ENCODE results near the gene MEF2D. TPM values are rescaled to one million over a fixed set of nuclear protein-coding genes. Genes with fewer than 3 reads are reported as not detected.

Gene MEF2D
- polyA plus RNA-seq, 1 donor (not counting 4 experiments of a cell fraction or from before 2014, with no cell fraction given), result 9.3 TPM

DNA sequence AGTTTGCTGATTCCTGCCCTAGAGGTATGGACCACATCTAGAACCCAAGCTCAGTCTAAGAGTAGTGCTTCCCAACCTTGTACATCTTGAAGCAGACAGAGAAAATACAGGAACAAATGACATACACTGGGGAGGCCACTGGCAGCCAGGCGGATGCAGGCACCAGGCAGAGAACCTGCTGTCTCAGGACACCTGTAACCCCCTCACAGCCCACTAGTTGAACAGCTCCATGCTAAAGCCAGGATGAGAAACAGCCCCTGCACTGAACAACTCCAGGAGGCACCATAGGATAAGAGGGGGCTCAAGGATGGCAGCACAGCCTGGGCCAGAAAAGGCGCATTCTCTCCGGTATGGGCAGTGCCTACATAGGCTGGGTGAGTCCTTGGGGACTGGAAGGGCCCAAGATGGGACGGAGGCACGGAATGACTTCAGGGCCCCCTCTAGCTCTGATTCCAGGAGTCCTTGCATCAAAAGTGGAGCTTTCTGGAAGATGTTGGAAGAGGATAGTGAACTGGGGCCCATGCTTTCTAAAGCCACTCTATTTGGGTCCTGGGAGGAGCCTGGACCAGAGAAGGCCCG, 16.0 kb downstream of the MEF2D start:
- no peak for FAIRE-seq
- dilution Hi-C loops (cut with MboI; ENCODE audit: extremely low pct_ligation_motif_present, low sequenced_read_pairs), result no loop called here
- Histone ChIP-seq H3K9ac (ENCODE audit: control insufficient read depth, extremely low read depth, insufficient read depth, low read length) (no peak overlapping the region), H3K4me2 (ENCODE audit: control insufficient read depth, extremely low read depth, insufficient read depth, low read depth, low read length) (no peak overlapping the region), H4K20me1 (ENCODE audit: control insufficient read depth, extremely low read depth, insufficient read depth, low read length) (peaks cover 18% of the 10 kb centered on the region), H3K4me1 (ENCODE audit: control insufficient read depth, extremely low read depth, insufficient read depth, low read length) (peaks cover 8% of the 10 kb centered on the region), H3K36me3 (ENCODE audit: control insufficient read depth in 2 of 2, extremely low read depth in 1 of 2, insufficient read depth in 2 of 2, low read length in 2 of 2) (peaks cover 42 to 46% of the 10 kb centered on the region in 2 experiments), H2AFZ (ENCODE audit: control insufficient read depth, low read length) (no peak overlapping the region), H3K4me3 (ENCODE audit: control insufficient read depth in 2 of 3, extremely low read depth in 1 of 3, insufficient read depth in 2 of 3, low read depth in 1 of 3, low read length in 3 of 3) (no peak overlapping the region), H3K9me3 (ENCODE audit: control insufficient read depth, low read depth, low read length) (no peaks in the 10 kb centered on the region), H3K27me3 (ENCODE audit: control insufficient read depth, extremely low read depth, insufficient read depth, low read length) (no peaks in the 10 kb centered on the region), H3K79me2 (ENCODE audit: control insufficient read depth, insufficient read depth, low read length) (peaks cover 53% of the 10 kb centered on the region), H3K27ac (ENCODE audit: control insufficient read depth, insufficient read depth, low read length) (no peak overlapping the region), H3K9me1 (ENCODE audit: control insufficient read depth, extremely low read depth, insufficient read depth, low read length) (peaks cover 2% of the 10 kb centered on the region)
- TF ChIP-seq EZH2 (IDR thresholded peaks at IDR 0.05; ENCODE audit: low read length), result no peak
- TF ChIP-seq, protein P1, sequence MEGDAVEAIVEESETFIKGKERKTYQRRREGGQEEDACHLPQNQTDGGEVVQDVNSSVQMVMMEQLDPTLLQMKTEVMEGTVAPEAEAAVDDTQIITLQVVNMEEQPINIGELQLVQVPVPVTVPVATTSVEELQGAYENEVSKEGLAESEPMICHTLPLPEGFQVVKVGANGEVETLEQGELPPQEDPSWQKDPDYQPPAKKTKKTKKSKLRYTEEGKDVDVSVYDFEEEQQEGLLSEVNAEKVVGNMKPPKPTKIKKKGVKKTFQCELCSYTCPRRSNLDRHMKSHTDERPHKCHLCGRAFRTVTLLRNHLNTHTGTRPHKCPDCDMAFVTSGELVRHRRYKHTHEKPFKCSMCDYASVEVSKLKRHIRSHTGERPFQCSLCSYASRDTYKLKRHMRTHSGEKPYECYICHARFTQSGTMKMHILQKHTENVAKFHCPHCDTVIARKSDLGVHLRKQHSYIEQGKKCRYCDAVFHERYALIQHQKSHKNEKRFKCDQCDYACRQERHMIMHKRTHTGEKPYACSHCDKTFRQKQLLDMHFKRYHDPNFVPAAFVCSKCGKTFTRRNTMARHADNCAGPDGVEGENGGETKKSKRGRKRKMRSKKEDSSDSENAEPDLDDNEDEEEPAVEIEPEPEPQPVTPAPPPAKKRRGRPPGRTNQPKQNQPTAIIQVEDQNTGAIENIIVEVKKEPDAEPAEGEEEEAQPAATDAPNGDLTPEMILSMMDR (optimal IDR thresholded peaks at IDR 0.05 in 1 of 3, IDR thresholded peaks at IDR 0.05 in 1 of 3, conservative IDR thresholded peaks at IDR 0.05 in 1 of 3; ENCODE audit: extremely low read depth in 1 of 3, insufficient read depth in 2 of 3, low read length in 3 of 3), result no peak
- no peak for DNase-seq (ENCODE audit: low read depth, low spot score)

DNA sequence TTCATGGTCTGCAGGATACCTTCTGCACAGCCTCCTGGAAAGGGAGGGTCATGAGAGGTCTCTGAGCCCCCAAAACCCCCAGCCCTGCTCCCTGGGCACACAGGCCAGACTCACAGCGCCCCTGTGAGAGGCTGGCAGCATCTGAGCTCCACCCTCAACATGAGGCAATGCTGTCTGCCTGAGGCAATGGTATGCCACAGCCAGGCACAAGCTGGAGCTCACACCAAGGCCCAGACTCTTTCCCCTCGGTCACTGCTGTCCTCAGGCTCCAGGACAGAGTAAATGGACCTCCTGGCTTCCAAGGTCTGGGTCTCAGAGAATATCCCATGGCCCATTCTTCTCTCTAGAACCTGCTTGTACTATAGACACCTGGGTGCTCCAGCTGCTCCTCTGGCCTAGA, 17.2 kb downstream of the MEF2D start:
- TF ChIP-seq EZH2 (IDR thresholded peaks at IDR 0.05; ENCODE audit: low read length), result no peak
- TF ChIP-seq, protein P1 (optimal IDR thresholded peaks at IDR 0.05 in 1 of 3, IDR thresholded peaks at IDR 0.05 in 1 of 3, conservative IDR thresholded peaks at IDR 0.05 in 1 of 3; ENCODE audit: extremely low read depth in 1 of 3, insufficient read depth in 2 of 3, low read length in 3 of 3), result no peak
- Histone ChIP-seq H3K9me1 (ENCODE audit: control insufficient read depth, extremely low read depth, insufficient read depth, low read length) (peaks cover 2% of the 10 kb centered on the region), H2AFZ (ENCODE audit: control insufficient read depth, low read length) (no peak overlapping the region), H4K20me1 (ENCODE audit: control insufficient read depth, extremely low read depth, insufficient read depth, low read length) (peaks cover 16% of the 10 kb centered on the region), H3K79me2 (ENCODE audit: control insufficient read depth, insufficient read depth, low read length) (peaks cover 41% of the 10 kb centered on the region), H3K9me3 (ENCODE audit: control insufficient read depth, low read depth, low read length) (no peaks in the 10 kb centered on the region), H3K27me3 (ENCODE audit: control insufficient read depth, extremely low read depth, insufficient read depth, low read length) (no peaks in the 10 kb centered on the region), H3K4me2 (ENCODE audit: control insufficient read depth, extremely low read depth, insufficient read depth, low read depth, low read length) (no peak overlapping the region), H3K9ac (ENCODE audit: control insufficient read depth, extremely low read depth, insufficient read depth, low read length) (no peak overlapping the region), H3K27ac (ENCODE audit: control insufficient read depth, insufficient read depth, low read length) (no peak overlapping the region), H3K36me3 (ENCODE audit: control insufficient read depth in 2 of 2, extremely low read depth in 1 of 2, insufficient read depth in 2 of 2, low read length in 2 of 2) (peaks cover 46 to 51% of the 10 kb centered on the region in 2 experiments), H3K4me3 (ENCODE audit: control insufficient read depth in 2 of 3, extremely low read depth in 1 of 3, insufficient read depth in 2 of 3, low read depth in 1 of 3, low read length in 3 of 3) (no peak overlapping the region), H3K4me1 (ENCODE audit: control insufficient read depth, extremely low read depth, insufficient read depth, low read length) (no peaks in the 10 kb centered on the region)
- no peak for FAIRE-seq
- dilution Hi-C loops (cut with MboI; ENCODE audit: extremely low pct_ligation_motif_present, low sequenced_read_pairs), result no loop called here
- no peak for DNase-seq (ENCODE audit: low read depth, low spot score)

All from keratinocyte (primary cell).